Measurements from ENCODE around the gene IGFBP2.

The IGFBP2 gene

GRCh38 chr2:216663106-216663505 lies 29.9 kb downstream of the IGFBP2 start:
- Histone ChIP-seq H3K4me1 (ENCODE audit: control insufficient read depth, insufficient read depth, low read length) (peaks cover 4% of the 10 kb centered on the region), H3K27me3 (ENCODE audit: control insufficient read depth, insufficient read depth, low read length) (no peaks in the 10 kb centered on the region), H3K4me3 (ENCODE audit: low read length) (no peak overlapping the region), H3K36me3 (ENCODE audit: control insufficient read depth, insufficient read depth, low read length) (no peaks in the 10 kb centered on the region), H3K9ac (ENCODE audit: low read length) (no peak overlapping the region), H3K27ac (ENCODE audit: low read depth, low read length) (no peak overlapping the region)

GRCh38 chr2:216663846-216664245 lies 30.6 kb downstream of the IGFBP2 start:
- H3K27ac ChIP-seq (ENCODE audit: low read depth, low read length), result no peak overlapping the region
- no peaks in the 10 kb centered on the region for H3K27me3 ChIP-seq (ENCODE audit: control insufficient read depth, insufficient read depth, low read length)
- no peaks in the 10 kb centered on the region for H3K36me3 ChIP-seq (ENCODE audit: control insufficient read depth, insufficient read depth, low read length)
- H3K4me3 ChIP-seq (ENCODE audit: low read length), result no peak overlapping the region
- peaks cover 4% of the 10 kb centered on the region for H3K4me1 ChIP-seq (ENCODE audit: control insufficient read depth, insufficient read depth, low read length)
- no peak overlapping the region for H3K9ac ChIP-seq (ENCODE audit: low read length)

GRCh38 chr2:216664593-216665034 lies 31.4 kb downstream of the IGFBP2 start:
- H3K27ac ChIP-seq (ENCODE audit: low read depth, low read length), result no peak overlapping the region
- H3K36me3 ChIP-seq (ENCODE audit: control insufficient read depth, insufficient read depth, low read length), result no peaks in the 10 kb centered on the region
- H3K27me3 ChIP-seq (ENCODE audit: control insufficient read depth, insufficient read depth, low read length), result no peaks in the 10 kb centered on the region
- H3K4me3 ChIP-seq (ENCODE audit: low read length), result no peak overlapping the region
- H3K9ac ChIP-seq (ENCODE audit: low read length), result no peak overlapping the region
- H3K4me1 ChIP-seq (ENCODE audit: control insufficient read depth, insufficient read depth, low read length), result peaks cover 4% of the 10 kb centered on the region

- no peaks in the 10 kb centered on the region for H3K27me3 ChIP-seq (ENCODE audit: control insufficient read depth, insufficient read depth, low read length)
- H3K36me3 ChIP-seq (ENCODE audit: control insufficient read depth, insufficient read depth, low read length), result no peaks in the 10 kb centered on the region
- H3K9ac ChIP-seq (ENCODE audit: low read length), result no peak overlapping the region
- peaks cover 4% of the 10 kb centered on the region for H3K4me1 ChIP-seq (ENCODE audit: control insufficient read depth, insufficient read depth, low read length)
- no peak overlapping the region for H3K27ac ChIP-seq (ENCODE audit: low read depth, low read length)
- no peak overlapping the region for H3K4me3 ChIP-seq (ENCODE audit: low read length)
Observed at GRCh38 chr2:216665242-216665641, 32.0 kb downstream of the IGFBP2 start.

GRCh38 chr2:216665717-216666116 lies 32.5 kb downstream of the IGFBP2 start:
- Histone ChIP-seq H3K27me3 (ENCODE audit: control insufficient read depth, insufficient read depth, low read length) (no peaks in the 10 kb centered on the region), H3K27ac (ENCODE audit: low read depth, low read length) (no peak overlapping the region), H3K36me3 (ENCODE audit: control insufficient read depth, insufficient read depth, low read length) (no peaks in the 10 kb centered on the region), H3K4me1 (ENCODE audit: control insufficient read depth, insufficient read depth, low read length) (peaks cover 4% of the 10 kb centered on the region), H3K9ac (ENCODE audit: low read length) (no peak overlapping the region), H3K4me3 (ENCODE audit: low read length) (no peak overlapping the region)

- no peak overlapping the region for H3K27ac ChIP-seq (ENCODE audit: low read depth, low read length)
- H3K4me3 ChIP-seq (ENCODE audit: low read length), result no peak overlapping the region
- peaks cover 4% of the 10 kb centered on the region for H3K4me1 ChIP-seq (ENCODE audit: control insufficient read depth, insufficient read depth, low read length)
- no peaks in the 10 kb centered on the region for H3K27me3 ChIP-seq (ENCODE audit: control insufficient read depth, insufficient read depth, low read length)
- H3K36me3 ChIP-seq (ENCODE audit: control insufficient read depth, insufficient read depth, low read length), result no peaks in the 10 kb centered on the region
- H3K9ac ChIP-seq (ENCODE audit: low read length), result no peak overlapping the region
Observed at GRCh38 chr2:216666461-216667233, 33.4 kb downstream of the IGFBP2 start.

- Histone ChIP-seq H3K36me3 (ENCODE audit: control insufficient read depth, insufficient read depth, low read length) (peaks cover 4% of the 10 kb centered on the region), H3K4me1 (ENCODE audit: control insufficient read depth, insufficient read depth, low read length) (peaks cover 4% of the 10 kb centered on the region), H3K27ac (ENCODE audit: low read depth, low read length) (no peak overlapping the region), H3K27me3 (ENCODE audit: control insufficient read depth, insufficient read depth, low read length) (no peaks in the 10 kb centered on the region), H3K4me3 (ENCODE audit: low read length) (no peak overlapping the region), H3K9ac (ENCODE audit: low read length) (no peak overlapping the region)
Observed at GRCh38 chr2:216670266-216671080, 37.3 kb downstream of the IGFBP2 start.

- no peak overlapping the region for H3K4me3 ChIP-seq (ENCODE audit: low read length)
- H3K4me1 ChIP-seq (ENCODE audit: control insufficient read depth, insufficient read depth, low read length), result no peaks in the 10 kb centered on the region
- no peak overlapping the region for H3K9ac ChIP-seq (ENCODE audit: low read length)
- no peaks in the 10 kb centered on the region for H3K27me3 ChIP-seq (ENCODE audit: control insufficient read depth, insufficient read depth, low read length)
- no peak overlapping the region for H3K27ac ChIP-seq (ENCODE audit: low read depth, low read length)
- peaks cover 5% of the 10 kb centered on the region for H3K36me3 ChIP-seq (ENCODE audit: control insufficient read depth, insufficient read depth, low read length)
Observed at GRCh38 chr2:216671081-216671411, 37.8 kb downstream of the IGFBP2 start.

- Histone ChIP-seq H3K9ac (ENCODE audit: low read length) (no peak overlapping the region), H3K36me3 (ENCODE audit: control insufficient read depth, insufficient read depth, low read length) (peaks cover 7% of the 10 kb centered on the region), H3K27ac (ENCODE audit: low read depth, low read length) (no peak overlapping the region)
Observed at GRCh38 chr2:216671791-216672343, 38.6 kb downstream of the IGFBP2 start.

GRCh38 chr2:216672466-216672865 lies 39.2 kb downstream of the IGFBP2 start:
- H3K27me3 ChIP-seq (ENCODE audit: control insufficient read depth, insufficient read depth, low read length), result no peaks in the 10 kb centered on the region
- H3K36me3 ChIP-seq (ENCODE audit: control insufficient read depth, insufficient read depth, low read length), result peaks cover 9% of the 10 kb centered on the region
- H3K27ac ChIP-seq (ENCODE audit: low read depth, low read length), result peak overlapping the region; percentile 18
- H3K9ac ChIP-seq (ENCODE audit: low read length), result no peak overlapping the region
- H3K4me3 ChIP-seq (ENCODE audit: low read length), result no peak overlapping the region
- no peaks in the 10 kb centered on the region for H3K4me1 ChIP-seq (ENCODE audit: control insufficient read depth, insufficient read depth, low read length)

More at GRCh38 chr2:216671791-216672343, 38.6 kb downstream of the IGFBP2 start:
- H3K4me1 ChIP-seq (ENCODE audit: control insufficient read depth, insufficient read depth, low read length), result no peaks in the 10 kb centered on the region
- H3K4me3 ChIP-seq (ENCODE audit: low read length), result no peak overlapping the region
- no peaks in the 10 kb centered on the region for H3K27me3 ChIP-seq (ENCODE audit: control insufficient read depth, insufficient read depth, low read length)

- peaks cover 15% of the 10 kb centered on the region for H3K36me3 ChIP-seq (ENCODE audit: control insufficient read depth, insufficient read depth, low read length)
- no peak overlapping the region for H3K27ac ChIP-seq (ENCODE audit: low read depth, low read length)
- H3K9ac ChIP-seq (ENCODE audit: low read length), result no peak overlapping the region
Observed at GRCh38 chr2:216673021-216673420, 39.8 kb downstream of the IGFBP2 start.

GRCh38 chr2:216673609-216674008 lies 40.4 kb downstream of the IGFBP2 start:
- Histone ChIP-seq H3K9ac (ENCODE audit: low read length) (no peak overlapping the region), H3K4me3 (ENCODE audit: low read length) (no peak overlapping the region), H3K36me3 (ENCODE audit: control insufficient read depth, insufficient read depth, low read length) (peaks cover 20% of the 10 kb centered on the region), H3K4me1 (ENCODE audit: control insufficient read depth, insufficient read depth, low read length) (no peaks in the 10 kb centered on the region), H3K27ac (ENCODE audit: low read depth, low read length) (no peak overlapping the region), H3K27me3 (ENCODE audit: control insufficient read depth, insufficient read depth, low read length) (no peaks in the 10 kb centered on the region)

More at GRCh38 chr2:216673021-216673420, 39.8 kb downstream of the IGFBP2 start:
- H3K27me3 ChIP-seq (ENCODE audit: control insufficient read depth, insufficient read depth, low read length), result no peaks in the 10 kb centered on the region
- no peak overlapping the region for H3K4me3 ChIP-seq (ENCODE audit: low read length)
- H3K4me1 ChIP-seq (ENCODE audit: control insufficient read depth, insufficient read depth, low read length), result no peaks in the 10 kb centered on the region

Measured in rectal smooth muscle tissue (tissue), 1 donor.